ENCODE results near the gene CEP112.

DNA sequence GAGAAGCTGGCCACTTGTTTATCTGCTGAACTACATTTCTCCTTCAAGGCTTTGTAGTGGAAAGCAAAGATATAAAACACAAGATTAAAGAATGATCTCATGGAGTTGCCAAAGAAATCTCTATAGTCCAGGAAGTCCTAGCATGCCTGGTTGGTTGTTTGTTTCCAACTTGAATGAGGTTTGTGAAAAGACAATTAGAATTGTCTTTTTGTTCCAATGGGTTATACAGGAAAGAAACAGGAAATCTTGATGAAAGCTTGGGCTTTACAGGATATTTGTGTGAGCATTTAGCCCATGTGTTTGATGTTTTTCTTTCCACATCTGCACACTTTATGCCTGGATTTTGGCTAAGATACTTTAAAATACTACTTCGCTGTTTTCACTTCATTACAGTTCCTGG is 273.4 kb downstream of the CEP112 start:
- TF ChIP-seq TARDBP (IDR thresholded peaks at IDR 0.05) (no peak), CTBP1 (IDR thresholded peaks at IDR 0.05; ENCODE audit: borderline replicate concordance) (no peak), FOXA1 (IDR thresholded peaks at IDR 0.05) (no peak), PKNOX1 (IDR thresholded peaks at IDR 0.05) (no peak), SP1 (IDR thresholded peaks at IDR 0.05) (no peak), BHLHE40 (IDR thresholded peaks at IDR 0.05; ENCODE audit: borderline replicate concordance) (no peak), SUZ12 (IDR thresholded peaks at IDR 0.05) (no peak), FOXM1 (IDR thresholded peaks at IDR 0.05; ENCODE audit: borderline replicate concordance) (no peak), ARNT (IDR thresholded peaks at IDR 0.05) (no peak)

All from HEK293T (cell line).